ENCODE data around the gene KCNA1. TPM values are rescaled to one million over a fixed set of nuclear protein-coding genes. Genes with fewer than 3 reads are reported as not detected.

Gene KCNA1
- polyA plus RNA-seq, 1 donor (not counting 4 experiments of a cell fraction or from before 2014, with no cell fraction given): not detected

GRCh38 chr12:4939418-4940023 is 29.8 kb downstream of the KCNA1 start:
- no peaks in the 10 kb centered on the region for H3K9me1 ChIP-seq (ENCODE audit: control insufficient read depth, extremely low read depth, insufficient read depth, low read length)
- dilution Hi-C loops (cut with MboI; ENCODE audit: extremely low pct_ligation_motif_present, low sequenced_read_pairs): no loop called here
- no peak overlapping the region for H2AFZ ChIP-seq (ENCODE audit: control insufficient read depth, low read length)
- no peak overlapping the region for H3K4me3 ChIP-seq (ENCODE audit: control insufficient read depth in 2 of 3, extremely low read depth in 1 of 3, insufficient read depth in 2 of 3, low read depth in 1 of 3, low read length in 3 of 3)
- H3K27ac ChIP-seq (ENCODE audit: control insufficient read depth, insufficient read depth, low read length): no peak overlapping the region
- TF ChIP-seq CTCF (optimal IDR thresholded peaks at IDR 0.05 in 1 of 3, IDR thresholded peaks at IDR 0.05 in 1 of 3, conservative IDR thresholded peaks at IDR 0.05 in 1 of 3; ENCODE audit: extremely low read depth in 1 of 3, insufficient read depth in 2 of 3, low read length in 3 of 3) (no peak), EZH2 (IDR thresholded peaks at IDR 0.05; ENCODE audit: low read length) (no peak)
- no peak overlapping the region for H3K9ac ChIP-seq (ENCODE audit: control insufficient read depth, extremely low read depth, insufficient read depth, low read length)
- H3K4me1 ChIP-seq (ENCODE audit: control insufficient read depth, extremely low read depth, insufficient read depth, low read length): peaks cover 13% of the 10 kb centered on the region
- FAIRE-seq: no peak
- no peaks in the 10 kb centered on the region for H4K20me1 ChIP-seq (ENCODE audit: control insufficient read depth, extremely low read depth, insufficient read depth, low read length)
- H3K9me3 ChIP-seq (ENCODE audit: control insufficient read depth, low read depth, low read length): no peaks in the 10 kb centered on the region
- H3K27me3 ChIP-seq (ENCODE audit: control insufficient read depth, extremely low read depth, insufficient read depth, low read length): no peaks in the 10 kb centered on the region
- H3K4me2 ChIP-seq (ENCODE audit: control insufficient read depth, extremely low read depth, insufficient read depth, low read depth, low read length): no peak overlapping the region
- H3K79me2 ChIP-seq (ENCODE audit: control insufficient read depth, insufficient read depth, low read length): no peaks in the 10 kb centered on the region
- no peaks in the 10 kb centered on the region for H3K36me3 ChIP-seq (ENCODE audit: control insufficient read depth in 2 of 2, extremely low read depth in 1 of 2, insufficient read depth in 2 of 2, low read length in 2 of 2)
- DNase-seq (ENCODE audit: low read depth, low spot score): no peak

- Histone ChIP-seq H3K27me3 (ENCODE audit: control insufficient read depth, extremely low read depth, insufficient read depth, low read length) (no peaks in the 10 kb centered on the region), H3K4me3 (ENCODE audit: control insufficient read depth in 2 of 3, extremely low read depth in 1 of 3, insufficient read depth in 2 of 3, low read depth in 1 of 3, low read length in 3 of 3) (no peak overlapping the region), H3K79me2 (ENCODE audit: control insufficient read depth, insufficient read depth, low read length) (no peaks in the 10 kb centered on the region), H2AFZ (ENCODE audit: control insufficient read depth, low read length) (no peak overlapping the region), H4K20me1 (ENCODE audit: control insufficient read depth, extremely low read depth, insufficient read depth, low read length) (no peaks in the 10 kb centered on the region), H3K36me3 (ENCODE audit: control insufficient read depth in 2 of 2, extremely low read depth in 1 of 2, insufficient read depth in 2 of 2, low read length in 2 of 2) (no peaks in the 10 kb centered on the region), H3K4me2 (ENCODE audit: control insufficient read depth, extremely low read depth, insufficient read depth, low read depth, low read length) (no peak overlapping the region), H3K9me1 (ENCODE audit: control insufficient read depth, extremely low read depth, insufficient read depth, low read length) (no peaks in the 10 kb centered on the region), H3K9ac (ENCODE audit: control insufficient read depth, extremely low read depth, insufficient read depth, low read length) (no peak overlapping the region), H3K4me1 (ENCODE audit: control insufficient read depth, extremely low read depth, insufficient read depth, low read length) (peaks cover 8% of the 10 kb centered on the region), H3K9me3 (ENCODE audit: control insufficient read depth, low read depth, low read length) (no peaks in the 10 kb centered on the region), H3K27ac (ENCODE audit: control insufficient read depth, insufficient read depth, low read length) (no peak overlapping the region)
- FAIRE-seq (no peak), DNase-seq (ENCODE audit: low read depth, low spot score) (no peak)
- dilution Hi-C loops (cut with MboI; ENCODE audit: extremely low pct_ligation_motif_present, low sequenced_read_pairs): no loop called here
- TF ChIP-seq EZH2 (IDR thresholded peaks at IDR 0.05; ENCODE audit: low read length) (no peak), CTCF (optimal IDR thresholded peaks at IDR 0.05 in 1 of 3, IDR thresholded peaks at IDR 0.05 in 1 of 3, conservative IDR thresholded peaks at IDR 0.05 in 1 of 3; ENCODE audit: extremely low read depth in 1 of 3, insufficient read depth in 2 of 3, low read length in 3 of 3) (no peak)
Observed at GRCh38 chr12:4943067-4943937, 33.6 kb downstream of the KCNA1 start.
